ENCODE measurements around the gene PPM1H.

Gene PPM1H

GRCh38 chr12:62898526-62898925 is 36.4 kb downstream of the PPM1H start:
- Histone ChIP-seq H3K79me2 (ENCODE audit: insufficient read depth, low read length) (no peaks in the 10 kb centered on the region), H4K20me1 (ENCODE audit: insufficient read depth, low read length) (no peaks in the 10 kb centered on the region), H3K9ac (ENCODE audit: low read depth, low read length) (no peak overlapping the region), H3K27me3 (ENCODE audit: insufficient read depth, low read length, poor library complexity) (no peaks in the 10 kb centered on the region), H3K36me3 (ENCODE audit: insufficient read depth, low read length) (no peaks in the 10 kb centered on the region), H3K4me1 (ENCODE audit: insufficient read depth, low read length) (no peaks in the 10 kb centered on the region), H3K4me3 (ENCODE audit: low read depth in 1 of 2, low read length in 2 of 2) (no peak overlapping the region), H3K9me3 (ENCODE audit: insufficient read depth, low read length, severe bottlenecking) (no peaks in the 10 kb centered on the region), H2AFZ (ENCODE audit: low read depth, low read length) (no peak overlapping the region), H3K4me2 (ENCODE audit: insufficient read depth, low read length) (no peak overlapping the region), H3K27ac (ENCODE audit: low read length) (no peak overlapping the region)
- DNase-seq (no peak), ATAC-seq (ENCODE audit: insufficient read depth, low read depth) (no peak)
- TF ChIP-seq EZH2 (IDR thresholded peaks at IDR 0.05; ENCODE audit: borderline replicate concordance, low read depth, low read length, severe bottlenecking), result no peak
- TF ChIP-seq CTCF (IDR thresholded peaks at IDR 0.05; ENCODE audit: borderline replicate concordance, extremely low read depth, low read length, poor library complexity, severe bottlenecking), result no peak

GRCh38 chr12:62895351-62895877 is 39.5 kb downstream of the PPM1H start:
- no peak overlapping the region for H3K4me3 ChIP-seq (ENCODE audit: low read depth in 1 of 2, low read length in 2 of 2)
- H3K36me3 ChIP-seq (ENCODE audit: insufficient read depth, low read length), result no peaks in the 10 kb centered on the region
- no peak overlapping the region for H3K27ac ChIP-seq (ENCODE audit: low read length)
- no peak overlapping the region for H3K4me2 ChIP-seq (ENCODE audit: insufficient read depth, low read length)
- no peaks in the 10 kb centered on the region for H3K27me3 ChIP-seq (ENCODE audit: insufficient read depth, low read length, poor library complexity)
- no peaks in the 10 kb centered on the region for H4K20me1 ChIP-seq (ENCODE audit: insufficient read depth, low read length)
- ATAC-seq (ENCODE audit: insufficient read depth, low read depth) (no peak), DNase-seq (no peak)
- no peak for TF ChIP-seq EZH2 (IDR thresholded peaks at IDR 0.05; ENCODE audit: borderline replicate concordance, low read depth, low read length, severe bottlenecking)
- no peak for TF ChIP-seq CTCF (IDR thresholded peaks at IDR 0.05; ENCODE audit: borderline replicate concordance, extremely low read depth, low read length, poor library complexity, severe bottlenecking)
- H3K79me2 ChIP-seq (ENCODE audit: insufficient read depth, low read length), result no peaks in the 10 kb centered on the region
- no peaks in the 10 kb centered on the region for H3K9me3 ChIP-seq (ENCODE audit: insufficient read depth, low read length, severe bottlenecking)
- no peak overlapping the region for H3K9ac ChIP-seq (ENCODE audit: low read depth, low read length)
- no peak overlapping the region for H2AFZ ChIP-seq (ENCODE audit: low read depth, low read length)
- peaks cover 10% of the 10 kb centered on the region; the same call in 1 of the 2 replicates for H3K4me1 ChIP-seq (ENCODE audit: insufficient read depth, low read length)

DNA sequence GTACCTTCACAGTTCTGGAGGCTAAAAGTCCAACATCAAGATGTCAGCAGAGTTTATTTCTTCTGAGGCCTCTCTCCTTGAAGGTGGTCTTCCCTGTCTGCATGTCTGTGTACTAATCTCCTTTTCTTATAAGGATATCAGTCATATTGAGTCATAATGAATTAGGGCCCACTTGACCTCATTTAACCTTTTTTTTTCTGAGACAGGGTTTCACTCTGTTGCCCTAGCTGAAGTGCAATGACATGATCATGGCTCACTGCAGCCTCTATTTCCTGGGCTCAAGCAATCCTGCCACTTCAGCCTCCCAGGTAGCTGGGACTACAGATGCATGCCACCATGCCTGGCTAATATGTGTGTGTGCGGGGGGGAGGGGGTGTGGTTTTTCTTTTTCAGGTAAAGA is 41.7 kb downstream of the PPM1H start:
- no peaks in the 10 kb centered on the region for H3K9me3 ChIP-seq (ENCODE audit: insufficient read depth, low read length, severe bottlenecking)
- H3K9ac ChIP-seq (ENCODE audit: low read depth, low read length), result no peak overlapping the region
- DNase-seq (no peak), ATAC-seq (ENCODE audit: insufficient read depth, low read depth) (no peak)
- H3K4me1 ChIP-seq (ENCODE audit: insufficient read depth, low read length), result peaks cover 10% of the 10 kb centered on the region; the same call in 1 of the 2 replicates
- no peaks in the 10 kb centered on the region for H3K79me2 ChIP-seq (ENCODE audit: insufficient read depth, low read length)
- H2AFZ ChIP-seq (ENCODE audit: low read depth, low read length), result no peak overlapping the region
- TF ChIP-seq EZH2 (IDR thresholded peaks at IDR 0.05; ENCODE audit: borderline replicate concordance, low read depth, low read length, severe bottlenecking), result no peak
- no peak for TF ChIP-seq CTCF (IDR thresholded peaks at IDR 0.05; ENCODE audit: borderline replicate concordance, extremely low read depth, low read length, poor library complexity, severe bottlenecking)
- H3K4me3 ChIP-seq (ENCODE audit: low read depth in 1 of 2, low read length in 2 of 2), result no peak overlapping the region
- H3K27ac ChIP-seq (ENCODE audit: low read length), result no peak overlapping the region
- H3K4me2 ChIP-seq (ENCODE audit: insufficient read depth, low read length), result no peak overlapping the region
- H4K20me1 ChIP-seq (ENCODE audit: insufficient read depth, low read length), result no peaks in the 10 kb centered on the region
- H3K36me3 ChIP-seq (ENCODE audit: insufficient read depth, low read length), result no peaks in the 10 kb centered on the region
- no peaks in the 10 kb centered on the region for H3K27me3 ChIP-seq (ENCODE audit: insufficient read depth, low read length, poor library complexity)
